ENCODE results near the gene POLR1H.

Gene POLR1H

GRCh38 chr6:30096829-30097228, 35.8 kb downstream of the POLR1H start:
- no peak for DNase-seq (ENCODE audit: low read depth)

- DNase-seq (ENCODE audit: low read depth) = no peak
Observed at GRCh38 chr6:30097902-30098768, 37.1 kb downstream of the POLR1H start.

GRCh38 chr6:30100154-30100553, 39.1 kb downstream of the POLR1H start:
- no peak for DNase-seq (ENCODE audit: low read depth)

GRCh38 chr6:30100585-30101443, 39.7 kb downstream of the POLR1H start:
- DNase-seq (ENCODE audit: low read depth) = no peak

- DNase-seq (ENCODE audit: low read depth) = peak; percentile 41
Observed at GRCh38 chr6:30101444-30102413, 40.7 kb downstream of the POLR1H start.

- DNase-seq (ENCODE audit: low read depth) = no peak
Observed at GRCh38 chr6:30102414-30102969, 41.4 kb downstream of the POLR1H start.

GRCh38 chr6:30102970-30103871, 42.2 kb downstream of the POLR1H start:
- peak; percentile 76 for DNase-seq (ENCODE audit: low read depth)

- DNase-seq (ENCODE audit: low read depth) = no peak
Observed at GRCh38 chr6:30103872-30104179, 42.8 kb downstream of the POLR1H start.

- DNase-seq (ENCODE audit: low read depth) = no peak
Observed at GRCh38 chr6:30104661-30105060, 43.6 kb downstream of the POLR1H start.

GRCh38 chr6:30111266-30111856, 50.3 kb downstream of the POLR1H start:
- DNase-seq (ENCODE audit: low read depth) = no peak

GRCh38 chr6:30112402-30112994, 51.4 kb downstream of the POLR1H start:
- no peak for DNase-seq (ENCODE audit: low read depth)

- DNase-seq (ENCODE audit: low read depth) = no peak
Observed at GRCh38 chr6:30113003-30113759, 52.1 kb downstream of the POLR1H start, which contains the start of gene TRIM31. TRIM31 (minus strand) TSS chr6:30113090; CDS start chr6:30112805, 285 bp downstream.

GRCh38 chr6:30113841-30114240, 52.8 kb downstream of the POLR1H start:
- no peak for DNase-seq (ENCODE audit: low read depth)
